HG03521 (cell line): ENCODE results near the gene DYTN.
"Not testable (repeated sequence)": the region's sequence is repeated elsewhere in the genome, so short reads cannot be mapped to it uniquely, and the experiment has no call there.

Experiments
- ATAC-seq: cut with Tn5 transposase; IDR thresholded peaks from one replicate; pipeline ENCODE4 v1.9.1; 2021; ENCODE audit warnings: mild to moderate bottlenecking, moderate library complexity; ENCODE audit not compliant: unreplicated experiment

DYTN gene

DNA sequence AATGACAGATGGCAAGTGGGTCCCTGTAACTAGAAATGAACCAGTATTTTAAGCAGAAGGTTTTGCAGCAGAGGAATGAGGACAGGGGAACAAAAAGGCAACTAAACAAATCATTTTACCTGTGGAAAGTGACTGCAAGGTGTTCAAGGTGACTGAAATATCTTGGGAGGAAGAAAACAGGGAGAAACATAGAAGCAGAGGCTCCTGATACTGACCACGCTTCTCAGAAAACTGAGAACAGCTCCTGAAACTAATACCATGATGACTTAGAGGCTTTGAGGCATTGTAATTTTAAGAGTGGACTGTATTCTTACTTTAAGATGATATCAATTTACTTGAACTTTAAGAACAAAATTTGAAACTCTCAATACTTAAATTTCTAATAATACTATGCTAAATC lies at the start of gene DYTN:
Gene DYTN (minus strand): TSS at position 101 of the 400 bp plus-strand sequence. CDS start 117 bp downstream, outside the sequence.
- ATAC-seq: no peak

GRCh38 chr2:206766057-206766930 lies 48.1 kb upstream of the DYTN start:
- ATAC-seq: no peak

DNA sequence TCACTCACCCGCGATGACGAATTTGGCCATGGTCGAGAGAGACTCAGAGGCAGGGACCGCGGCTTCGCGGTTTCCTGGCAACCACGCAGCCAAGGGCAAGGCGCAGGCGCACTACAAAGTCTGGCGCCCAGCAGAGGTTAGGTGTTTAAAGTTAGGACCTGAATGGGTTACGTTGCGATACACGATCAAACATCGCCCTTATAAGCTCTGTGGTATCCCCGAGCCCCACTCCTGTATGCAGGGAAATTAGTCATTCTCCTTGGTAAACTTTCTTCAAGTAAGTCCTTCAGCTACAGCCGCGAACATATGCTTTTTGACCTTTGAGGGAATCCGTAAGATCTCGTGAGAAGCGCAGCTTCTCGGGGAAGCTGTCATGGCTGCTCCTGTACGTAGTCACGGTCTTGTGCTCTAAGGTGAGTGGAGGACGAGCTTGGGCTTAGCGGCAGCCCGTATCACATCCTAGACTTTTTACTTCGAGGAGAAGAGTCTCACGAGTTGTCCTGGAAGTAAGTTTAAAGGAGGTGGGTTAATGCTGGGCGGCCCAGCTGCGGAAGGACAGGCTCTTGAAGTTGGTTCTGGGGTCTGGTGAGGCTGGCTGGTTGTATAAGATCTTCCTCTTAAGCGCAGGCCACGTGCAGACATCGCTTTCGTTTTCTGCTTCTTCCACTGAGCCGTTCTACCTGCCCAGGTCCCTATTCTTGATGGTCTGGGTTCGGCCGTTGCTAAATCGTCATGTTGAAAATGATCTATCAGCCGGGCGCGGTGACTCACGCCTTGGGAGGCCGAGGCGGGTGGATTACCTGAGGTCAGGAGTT lies 47.3 kb upstream of the DYTN start, which contains the start of the genes FASTKD2 and MDH1B:
Gene FASTKD2 (plus strand): TSS at position 365 of the 815 bp plus-strand sequence. CDS start 1,088 bp downstream, outside the sequence.
Gene MDH1B (minus strand): TSS at position 87 of the 815 bp plus-strand sequence. CDS start 57 bp downstream, at position 30.
- ATAC-seq: peak; percentile 88

- no peak for ATAC-seq
Observed at GRCh38 chr2:206764673-206765241, 46.6 kb upstream of the DYTN start.

DNA sequence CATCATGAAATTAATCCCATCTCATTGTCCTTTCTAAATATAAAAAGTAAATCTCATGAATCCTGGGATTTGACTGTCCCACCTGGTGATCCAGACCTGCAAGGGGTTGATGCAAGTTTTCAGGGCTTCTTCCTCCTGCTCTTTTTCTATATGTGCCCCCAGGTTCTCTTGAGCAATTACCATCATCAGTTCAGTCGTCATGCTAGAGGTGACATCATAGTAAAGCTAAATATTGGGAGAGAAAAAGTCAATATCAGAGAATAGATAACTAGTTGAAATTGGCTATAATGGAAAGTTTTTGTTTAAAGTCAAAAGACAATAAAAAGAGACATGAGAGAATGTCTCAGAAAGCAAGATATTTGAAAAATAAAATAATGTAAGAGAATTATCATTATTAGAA lies 38.6 kb upstream of the DYTN start:
- no peak for ATAC-seq

DNA sequence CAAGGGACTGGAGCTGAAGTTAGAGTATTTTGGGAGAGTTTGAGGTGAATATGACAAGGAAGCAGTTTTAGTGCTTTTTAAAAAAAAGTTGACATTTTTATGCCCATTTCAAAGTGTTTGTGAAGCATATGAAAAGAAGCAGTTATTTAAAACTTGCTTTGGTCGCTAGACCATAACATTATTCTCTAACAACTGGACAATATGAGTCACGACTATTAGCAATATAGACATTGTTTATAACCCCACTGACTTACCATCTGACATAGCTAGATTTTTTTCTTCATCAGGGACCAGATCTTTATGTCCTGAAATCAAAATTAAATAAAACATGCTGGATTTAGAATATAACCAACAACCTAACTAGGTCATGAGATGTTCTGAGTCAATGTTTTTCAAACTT lies 22.6 kb upstream of the DYTN start:
- ATAC-seq: no peak

- ATAC-seq: no peak
Observed at GRCh38 chr2:206739271-206739670, 21.1 kb upstream of the DYTN start.

DNA sequence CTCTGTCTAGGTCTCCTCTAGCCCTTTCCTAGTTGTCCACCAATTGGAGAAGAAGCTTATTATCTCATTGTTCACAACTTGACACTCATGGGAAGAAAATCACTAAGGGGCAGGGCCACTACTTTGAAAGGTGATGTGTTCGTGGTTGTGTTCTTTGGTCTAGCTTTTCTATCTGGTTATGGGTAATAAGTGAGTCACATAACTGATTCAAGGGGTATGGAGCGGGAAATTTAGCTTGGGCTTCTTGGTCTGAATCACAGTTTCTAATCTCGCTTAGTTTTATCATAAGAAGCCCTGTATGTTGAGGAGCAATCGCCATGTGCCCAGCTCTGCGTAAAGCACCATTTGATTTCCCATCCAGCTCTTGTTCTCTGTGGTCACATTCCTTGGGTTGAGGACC lies 18.7 kb upstream of the DYTN start:
- no peak for ATAC-seq

- ATAC-seq: no peak
Observed at GRCh38 chr2:206733341-206733740, 15.1 kb upstream of the DYTN start.

GRCh38 chr2:206728277-206729199 lies 10.3 kb upstream of the DYTN start:
- ATAC-seq: no peak

GRCh38 chr2:206727287-206727686 lies 9.1 kb upstream of the DYTN start:
- ATAC-seq: no peak

GRCh38 chr2:206723288-206723687 lies 5.1 kb upstream of the DYTN start:
- ATAC-seq: no peak

GRCh38 chr2:206721256-206721920 lies 3.2 kb upstream of the DYTN start:
- ATAC-seq: peak; percentile 70

GRCh38 chr2:206716623-206717022 lies 1.6 kb downstream of the DYTN start:
- ATAC-seq: no peak

GRCh38 chr2:206715183-206715582 lies 3.0 kb downstream of the DYTN start:
- not testable (repeated sequence) for ATAC-seq

GRCh38 chr2:206713746-206714145 lies 4.5 kb downstream of the DYTN start:
- no peak for ATAC-seq

DNA sequence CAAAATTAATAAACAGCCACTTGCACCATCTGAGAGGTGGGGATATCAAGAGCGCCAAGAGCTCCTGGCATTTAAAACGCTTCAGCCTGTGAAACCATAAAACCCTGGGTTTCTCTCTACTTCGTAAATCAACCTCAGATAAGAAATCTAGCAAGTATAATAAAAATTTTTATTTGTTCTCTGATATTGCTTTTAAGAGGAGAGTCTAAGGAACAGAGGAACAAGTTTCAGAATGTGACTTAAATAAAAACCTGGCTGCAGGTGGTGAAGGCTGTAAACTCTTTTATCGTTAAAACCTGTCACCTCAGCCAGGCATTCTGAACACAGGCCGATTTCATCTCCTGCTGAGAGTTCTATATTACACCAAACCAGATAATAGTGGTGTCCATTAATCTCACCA lies 9.9 kb downstream of the DYTN start:
- ATAC-seq: no peak

DNA sequence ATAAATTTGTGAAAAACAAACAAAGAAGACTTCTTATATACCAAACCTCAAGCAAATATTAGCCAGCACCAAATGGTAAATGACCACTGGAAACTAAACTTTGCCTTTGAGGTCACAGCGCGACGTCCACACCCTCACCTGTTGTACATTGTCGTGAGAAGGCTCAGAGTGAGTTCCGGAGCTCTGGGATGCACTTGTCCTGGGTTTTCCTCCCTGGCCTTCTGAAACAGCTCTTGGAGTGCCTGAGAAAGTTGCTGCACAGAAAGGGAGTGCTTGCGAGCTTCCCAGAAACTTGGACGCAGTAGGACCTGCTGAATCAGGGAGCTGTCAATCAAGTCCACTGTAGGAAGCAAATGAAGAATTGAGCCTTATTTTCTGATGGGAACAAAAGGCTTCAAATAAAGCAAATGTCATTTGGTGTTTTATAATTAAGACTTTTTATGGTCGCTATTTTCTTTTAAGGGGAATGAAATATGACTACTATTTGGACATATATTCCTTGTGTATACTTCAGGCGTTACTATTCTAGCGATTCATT lies 11.0 kb downstream of the DYTN start:
- no peak for ATAC-seq

DNA sequence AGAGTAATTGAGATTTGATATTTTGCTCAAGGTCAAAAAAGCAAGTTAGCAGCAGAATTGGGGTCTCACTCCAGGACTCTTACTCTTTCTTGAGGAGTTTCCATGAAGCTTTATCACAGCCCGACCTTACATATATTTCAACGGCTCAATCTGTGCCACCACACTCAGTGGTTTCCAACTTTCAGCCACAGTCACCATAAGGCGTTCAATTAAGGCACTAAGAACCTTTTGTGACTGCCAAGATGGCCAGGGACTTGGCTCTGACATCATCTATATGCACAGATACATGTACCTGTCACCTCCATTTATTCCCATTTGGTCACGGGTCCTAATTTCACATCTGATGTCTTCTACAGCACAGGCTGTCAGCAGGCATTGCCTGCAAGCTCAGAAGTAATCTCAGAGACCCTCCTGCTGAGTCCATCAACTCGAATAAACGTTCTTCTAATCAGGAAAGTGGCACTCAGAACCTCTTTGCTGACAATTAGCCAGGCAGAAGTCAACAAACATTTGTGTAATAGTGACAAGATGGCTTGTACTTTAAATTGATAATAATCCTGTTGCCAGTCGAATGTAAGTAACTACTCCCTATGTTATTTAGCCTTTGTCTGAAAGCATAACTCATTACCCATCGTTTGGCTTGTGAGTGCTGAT lies 16.1 kb downstream of the DYTN start:
- ATAC-seq: no peak
